DOHH2 (cell line): ENCODE results near the gene AADACL3.

Experiments used
- CTCF ChIP-seq: fragments of 200-600 bp; sonication (generic); IDR thresholded peaks from one replicate; pipeline ENCODE4 v1.5.1; 2014; ENCODE audit warnings: antibody characterized with exemption, mild to moderate bottlenecking, low read depth, low read length; ENCODE audit not compliant: poor library complexity, severe bottlenecking
- EZH2phosphoT487 ChIP-seq: fragments of 200-600 bp; sonication (generic); IDR thresholded peaks from 2 replicates; pipeline ENCODE4 v1.6.1; 2017; ENCODE audit warnings: borderline replicate concordance, mild to moderate bottlenecking, antibody characterized with exemption, low read length, moderate library complexity, mixed read lengths

GRCh38 chr1:12730156-12730555 is 14.2 kb downstream of the AADACL3 start:
- TF ChIP-seq CTCF: no peak
- no peak for TF ChIP-seq EZH2phosphoT487
